PC-9 (cell line): ENCODE results near the gene NDST1. TPM values are rescaled to one million over a fixed set of nuclear protein-coding genes. Genes with fewer than 3 reads are reported as not detected.

Experiments
- BruUV-seq: library from RNA; stranded (reverse); fragments of 400-500 nt; replicated peaks from 2 replicates; lab custom pipeline; 2021; lab: Mats Ljungman, UMichigan
- CTCF ChIA-PET: fragments of 300-600 bp; sonication (Branson Sonifier 250); formaldehyde crosslinking; loops from one replicate; lab custom pipeline; 2022; ENCODE audit warnings: antibody characterized with exemption; lab: Charles Lee
- POLR2A ChIA-PET: fragments of 300-600 bp; sonication (Branson Sonifier 250); formaldehyde crosslinking; loops from one replicate; lab custom pipeline; 2022; ENCODE audit warnings: antibody characterized with exemption; ENCODE audit not compliant: unreplicated experiment; lab: Charles Lee
- DNase-seq, 2 experiments: peaks; one replicate each; pipeline versions ENCODE4 v3.0.0 to v3.0.0-alpha.2; 2015 to 2022; ENCODE audit warnings: mixed read lengths in 1 of 2
- H2AFZ ChIP-seq: fragments of 200-600 bp; sonication (generic); 2 replicates; pipeline ENCODE4 v1.8.1; 2017; ENCODE audit warnings: antibody characterized with exemption
- H3F3A ChIP-seq: fragments of 200-600 bp; sonication (generic); 2 replicates; pipeline ENCODE4 v1.8.1; 2017; ENCODE audit warnings: antibody characterized with exemption, mild to moderate bottlenecking, low read depth; ENCODE audit not compliant: insufficient read depth
- H3K27ac ChIP-seq: fragments of 200-600 bp; sonication (generic); 2 replicates; pipeline ENCODE4 v1.6.1; 2016; ENCODE audit warnings: mixed run types
- H3K27me3 ChIP-seq: fragments of 200-600 bp; sonication (generic); 2 replicates; pipeline ENCODE4 v1.6.1; 2016; ENCODE audit warnings: low read depth, mixed run types; ENCODE audit not compliant: insufficient read depth
- H3K36me3 ChIP-seq: fragments of 200-600 bp; sonication (generic); 2 replicates; pipeline ENCODE4 v1.6.1; 2016; ENCODE audit warnings: low read depth, mixed run types
- H3K4me1 ChIP-seq: fragments of 200-600 bp; sonication (generic); replicated peaks from 2 replicates; pipeline ENCODE4 v1.6.1; 2016; ENCODE audit warnings: mixed run types; ENCODE audit not compliant: insufficient read depth
- H3K4me2 ChIP-seq: fragments of 200-600 bp; sonication (generic); 2 replicates; pipeline ENCODE4 v1.6.1; 2017; ENCODE audit warnings: mixed run types
- H3K4me3 ChIP-seq: fragments of 200-600 bp; sonication (generic); 2 replicates; pipeline ENCODE4 v1.6.1; 2016; ENCODE audit warnings: mixed run types
- H3K79me2 ChIP-seq: fragments of 200-600 bp; sonication (generic); 2 replicates; pipeline ENCODE4 v1.6.1; 2017; ENCODE audit warnings: low read depth, mixed run types
- H3K9me2 ChIP-seq: fragments of 200-600 bp; sonication (generic); 2 replicates; pipeline ENCODE4 v1.8.1; 2017; ENCODE audit warnings: mild to moderate bottlenecking; ENCODE audit not compliant: insufficient read depth
- H3K9me3 ChIP-seq: fragments of 200-600 bp; sonication (generic); 2 replicates; pipeline ENCODE4 v1.8.1; 2016; ENCODE audit warnings: low read depth; ENCODE audit not compliant: insufficient read depth
- H4K20me1 ChIP-seq: fragments of 200-600 bp; sonication (generic); 2 replicates; pipeline ENCODE4 v1.8.1; 2017; ENCODE audit not compliant: insufficient read depth
- EZH2 ChIP-seq: fragments of 200-600 bp; sonication (generic); IDR thresholded peaks from 2 replicates; pipeline ENCODE4 v1.8.0; 2017; ENCODE audit warnings: antibody characterized with exemption, low read depth
- intact Hi-C: fragments of 100-400 bp; cut with micrococcal nuclease; formaldehyde crosslinking; loops from one replicate; pipeline ENCODE4 v1.10.0; 2022; ENCODE audit not compliant: unreplicated experiment
- total RNA-seq: library from RNA; stranded (reverse); gene quantifications from 2 replicates; pipeline ENCODE4 v1.2.3, GENCODE V29; 2021
- TF ChIP-seq, protein P1 (sequence below): fragments of 200-600 bp; sonication (generic); conservative IDR thresholded peaks from 2 replicates; pipeline ENCODE4 v1.6.1; 2017; ENCODE audit warnings: mixed run types, antibody characterized with exemption, mild to moderate bottlenecking, moderate library complexity

NDST1 gene
- total RNA-seq, 1 experiment from 2014 or later = 94.3 TPM

DNA sequence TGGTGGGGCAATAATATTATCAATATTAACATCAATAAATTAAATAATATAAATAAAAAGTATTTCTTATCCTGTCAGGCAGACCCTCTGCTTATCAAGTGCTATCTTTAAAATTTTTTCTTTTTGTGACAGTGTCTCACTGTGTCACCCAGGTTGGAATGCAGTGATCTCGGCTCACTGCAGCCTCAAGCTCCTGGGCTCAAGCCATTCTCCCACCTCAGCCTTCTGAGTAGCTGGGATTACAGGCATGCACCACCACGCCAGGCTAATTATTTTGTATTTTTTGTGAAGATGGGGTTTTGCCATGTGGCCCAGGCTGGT is 53.2 kb downstream of the NDST1 start:
- BruUV-seq = no TSS peak
- Histone ChIP-seq H3K36me3 (no peaks in the 10 kb centered on the region), H3F3A (peaks cover 16% of the 10 kb centered on the region), H4K20me1 (no peaks in the 10 kb centered on the region), H3K27ac (no peak overlapping the region), H2AFZ (no peak overlapping the region), H3K27me3 (no peaks in the 10 kb centered on the region), H3K79me2 (no peaks in the 10 kb centered on the region), H3K9me3 (no peaks in the 10 kb centered on the region), H3K4me2 (no peak overlapping the region), H3K4me3 (no peak overlapping the region), H3K4me1 (0 out of 2 replicates have a peak, but pooled peaks cover 7% of the 10 kb centered on the region), H3K9me2 (no peaks in the 10 kb centered on the region)
- ChIA-PET POLR2A (interaction anchor here (0.7 kb wide), 1 partner anchor 334 kb away, joined by 7 read pairs; no protein-coding TSS in a partner anchor), CTCF (interaction anchor here (0.8 to 2.3 kb wide), 3 partner anchors 125 to 140 kb away, joined by 3 to 11 read pairs (median 9); partner anchors contain the start of gene RBM22)
- intact Hi-C loops = loop anchor here (1.0 to 10.0 kb wide), 6 partner anchors 102 to 464 kb away; partner anchors contain the start of genes GPX3 and RBM22
- no peak for TF ChIP-seq EZH2
- TF ChIP-seq, protein P1, sequence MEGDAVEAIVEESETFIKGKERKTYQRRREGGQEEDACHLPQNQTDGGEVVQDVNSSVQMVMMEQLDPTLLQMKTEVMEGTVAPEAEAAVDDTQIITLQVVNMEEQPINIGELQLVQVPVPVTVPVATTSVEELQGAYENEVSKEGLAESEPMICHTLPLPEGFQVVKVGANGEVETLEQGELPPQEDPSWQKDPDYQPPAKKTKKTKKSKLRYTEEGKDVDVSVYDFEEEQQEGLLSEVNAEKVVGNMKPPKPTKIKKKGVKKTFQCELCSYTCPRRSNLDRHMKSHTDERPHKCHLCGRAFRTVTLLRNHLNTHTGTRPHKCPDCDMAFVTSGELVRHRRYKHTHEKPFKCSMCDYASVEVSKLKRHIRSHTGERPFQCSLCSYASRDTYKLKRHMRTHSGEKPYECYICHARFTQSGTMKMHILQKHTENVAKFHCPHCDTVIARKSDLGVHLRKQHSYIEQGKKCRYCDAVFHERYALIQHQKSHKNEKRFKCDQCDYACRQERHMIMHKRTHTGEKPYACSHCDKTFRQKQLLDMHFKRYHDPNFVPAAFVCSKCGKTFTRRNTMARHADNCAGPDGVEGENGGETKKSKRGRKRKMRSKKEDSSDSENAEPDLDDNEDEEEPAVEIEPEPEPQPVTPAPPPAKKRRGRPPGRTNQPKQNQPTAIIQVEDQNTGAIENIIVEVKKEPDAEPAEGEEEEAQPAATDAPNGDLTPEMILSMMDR = no peak
- DNase-seq = no peak

DNA sequence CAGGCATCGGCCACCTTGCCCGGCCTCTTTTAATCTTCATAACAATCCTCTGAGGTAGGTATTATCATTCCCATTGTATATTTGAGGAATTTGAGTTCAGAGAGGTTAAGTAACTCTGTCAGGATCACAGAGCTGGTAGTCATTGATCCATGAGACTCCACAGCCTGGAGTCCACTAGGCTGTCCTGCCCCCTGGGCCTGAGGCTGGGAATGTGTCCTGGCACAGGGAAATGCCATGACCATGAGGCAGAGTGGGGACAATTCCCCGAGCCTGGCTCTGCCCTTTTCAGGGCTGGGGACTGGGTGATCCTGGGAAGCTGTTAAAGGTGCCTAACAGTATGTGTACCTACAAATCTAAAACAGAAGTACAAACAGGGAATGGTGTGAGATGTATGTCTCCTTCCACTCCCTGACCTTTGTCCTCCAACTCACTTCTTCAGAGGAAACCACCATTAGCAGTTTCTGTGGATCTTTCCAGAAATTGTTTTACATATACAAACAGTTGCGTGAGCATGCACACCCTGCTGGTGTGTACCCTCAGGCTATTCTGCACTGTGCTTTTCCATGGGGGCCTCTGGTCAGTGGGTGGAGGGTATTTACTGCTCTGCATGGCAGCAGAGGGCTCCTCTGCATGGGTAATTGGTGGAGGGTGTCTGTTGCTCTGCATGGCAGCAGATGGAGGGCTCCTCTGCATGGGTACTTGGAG is 53.8 kb downstream of the NDST1 start:
- H4K20me1 ChIP-seq = no peaks in the 10 kb centered on the region
- BruUV-seq = no TSS peak
- H3K27me3 ChIP-seq = no peaks in the 10 kb centered on the region

DNA sequence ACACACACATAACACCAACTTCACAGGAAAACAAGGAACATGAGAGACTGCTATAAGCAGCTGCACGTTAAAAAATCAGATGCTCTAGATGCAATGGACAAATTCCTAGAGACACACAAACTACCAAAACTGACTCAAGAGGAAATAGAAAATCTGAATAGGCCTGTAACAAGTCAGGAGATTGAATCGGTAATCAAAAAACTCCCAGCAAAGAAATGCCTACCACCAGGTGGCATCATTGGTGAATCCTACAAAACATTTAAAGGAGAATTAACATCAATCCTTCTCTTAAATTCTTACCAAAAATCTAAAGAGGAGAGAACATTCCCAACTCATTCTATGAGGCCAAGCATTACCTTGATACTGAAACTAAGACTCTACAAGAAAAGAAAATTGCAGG is 54.9 kb downstream of the NDST1 start:
- no TSS peak for BruUV-seq
- Histone ChIP-seq H3F3A (peaks cover 25% of the 10 kb centered on the region), H2AFZ (no peak overlapping the region), H3K79me2 (no peaks in the 10 kb centered on the region), H3K9me2 (no peaks in the 10 kb centered on the region), H3K4me3 (no peak overlapping the region), H3K9me3 (no peaks in the 10 kb centered on the region), H3K4me2 (no peak overlapping the region), H3K27ac (no peak overlapping the region), H3K36me3 (no peaks in the 10 kb centered on the region), H3K27me3 (no peaks in the 10 kb centered on the region), H4K20me1 (no peaks in the 10 kb centered on the region), H3K4me1 (peaks cover 19% of the 10 kb centered on the region)
- peak in 1 of 2 experiments; percentile 56 for DNase-seq
- CTCF ChIA-PET = no interaction called here
- POLR2A ChIA-PET = no interaction called here
- intact Hi-C loops = loop anchor here (1.0 to 10.0 kb wide), 5 partner anchors 93 to 602 kb away; partner anchors contain the start of gene GPX3
- no peak for TF ChIP-seq EZH2
- TF ChIP-seq, protein P1 = peak; percentile 81

More for the DNA sequence above, 53.8 kb downstream of the NDST1 start:
- Histone ChIP-seq H3K36me3 (no peaks in the 10 kb centered on the region), H3K4me2 (no peak overlapping the region), H2AFZ (no peak overlapping the region), H3K27ac (no peak overlapping the region), H3K9me2 (no peaks in the 10 kb centered on the region), H3K4me1 (peaks cover 8% of the 10 kb centered on the region; the same call in 1 of the 2 replicates), H3K9me3 (no peaks in the 10 kb centered on the region), H3K79me2 (no peaks in the 10 kb centered on the region), H3F3A (peaks cover 16% of the 10 kb centered on the region), H3K4me3 (no peak overlapping the region)
- no peak for TF ChIP-seq EZH2
- ChIA-PET CTCF (interaction anchor here (0.6 to 2.3 kb wide), 2 partner anchors 139 to 222 kb away, joined by 8 to 11 read pairs; partner anchors contain the start of gene RBM22), POLR2A (no interaction called here)
- DNase-seq = no peak
- intact Hi-C loops = loop anchor here (1.0 to 10.0 kb wide), 7 partner anchors 102 to 603 kb away; partner anchors contain the start of genes GPX3 and RBM22
